Neuronal stem cell (in vitro differentiated cells): ENCODE results near the gene GABRR3.

Source experiments
- DNase-seq: peaks from one replicate; pipeline ENCODE4 v3.0.0-alpha.2; 2013; ENCODE audit warnings: low spot score
- H2AFZ ChIP-seq: one replicate; pipeline ENCODE4 v1.6.1; 2013; ENCODE audit warnings: mild to moderate bottlenecking, low read length, inconsistent platforms
- H2AK5ac ChIP-seq: 2 replicates; pipeline ENCODE4 v1.6.1; 2013; ENCODE audit warnings: low read depth, mild to moderate bottlenecking, inconsistent platforms, low read length, moderate library complexity, mixed read lengths
- H2BK120ac ChIP-seq: 2 replicates; pipeline ENCODE4 v1.6.1; 2013; ENCODE audit warnings: low read depth, mild to moderate bottlenecking, inconsistent platforms, low read length, moderate library complexity, mixed read lengths
- H2BK12ac ChIP-seq: one replicate; pipeline ENCODE4 v1.6.1; 2013; ENCODE audit warnings: low read length, inconsistent platforms
- H2BK15ac ChIP-seq: 2 replicates; pipeline ENCODE4 v1.6.1; 2013; ENCODE audit warnings: mild to moderate bottlenecking, low read length, inconsistent platforms, mixed read lengths
- H2BK5ac ChIP-seq: one replicate; pipeline ENCODE4 v1.6.1; 2013; ENCODE audit warnings: inconsistent platforms, mild to moderate bottlenecking, low read length, moderate library complexity
- H3K14ac ChIP-seq: one replicate; pipeline ENCODE4 v1.6.1; 2013; ENCODE audit warnings: low read length, inconsistent platforms
- H3K18ac ChIP-seq: 2 replicates; pipeline ENCODE4 v1.6.1; 2013; ENCODE audit warnings: low read length, inconsistent platforms
- H3K23ac ChIP-seq: 2 replicates; pipeline ENCODE4 v1.6.1; 2013; ENCODE audit warnings: low read depth, mild to moderate bottlenecking, mixed read lengths, low read length, inconsistent platforms; ENCODE audit not compliant: poor library complexity
- H3K27ac ChIP-seq: replicated peaks from 3 replicates; pipeline ENCODE4 v1.5.1; 2013; ENCODE audit warnings: low read length, inconsistent platforms
- H3K27me3 ChIP-seq, 3 experiments: 2 replicates each; pipeline ENCODE4 v1.6.1; 2013; ENCODE audit warnings: low read length in 3 of 3, mild to moderate bottlenecking in 2 of 3, inconsistent platforms in 1 of 3, low read depth in 1 of 3, mixed read lengths in 1 of 3, moderate library complexity in 1 of 3; ENCODE audit not compliant: control insufficient read depth in 3 of 3, insufficient read depth in 3 of 3
- H3K36me3 ChIP-seq, 2 donors: replicated peaks in 1 of 2; 2 replicates each; pipeline ENCODE4 v1.6.1; 2013; ENCODE audit warnings: low read length in 2 of 2; ENCODE audit not compliant: control insufficient read depth in 2 of 2, insufficient read depth in 2 of 2
- H3K4ac ChIP-seq: 2 replicates; pipeline ENCODE4 v1.6.1; 2013; ENCODE audit warnings: inconsistent platforms, mild to moderate bottlenecking, low read length, moderate library complexity
- H3K4me1 ChIP-seq, 2 donors: 1 replicate in 1 of 2; 2 replicates in 1 of 2; pipeline ENCODE4 v1.6.1; 2013; ENCODE audit warnings: low read length in 2 of 2, low read depth in 1 of 2; ENCODE audit not compliant: control insufficient read depth in 2 of 2, insufficient read depth in 1 of 2
- H3K4me2 ChIP-seq: one replicate; pipeline ENCODE4 v1.6.1; 2013; ENCODE audit warnings: mild to moderate bottlenecking, low read length, inconsistent platforms; ENCODE audit not compliant: insufficient read depth, poor library complexity, severe bottlenecking
- H3K4me3 ChIP-seq, 2 donors: 2 replicates each; pipeline ENCODE4 v1.5.1; 2013; ENCODE audit warnings: low read length in 2 of 2, mild to moderate bottlenecking in 2 of 2, inconsistent platforms in 1 of 2, moderate library complexity in 1 of 2
- H3K79me1 ChIP-seq: one replicate; pipeline ENCODE4 v1.6.1; 2013; ENCODE audit warnings: low read depth, mild to moderate bottlenecking, inconsistent platforms, low read length, moderate library complexity
- H3K9ac ChIP-seq: one replicate; pipeline ENCODE4 v1.6.1; 2013; ENCODE audit warnings: mild to moderate bottlenecking, low read depth, low read length, inconsistent platforms; ENCODE audit not compliant: poor library complexity
- H3K9me3 ChIP-seq, 2 donors: replicated peaks in 1 of 2; 2 replicates each; pipeline versions ENCODE3 to v1.6.1; 2013; ENCODE audit warnings: low read length in 2 of 2, mild to moderate bottlenecking in 2 of 2, inconsistent platforms in 1 of 2, low read depth in 1 of 2, mixed read lengths in 1 of 2, moderate library complexity in 1 of 2; ENCODE audit not compliant: control insufficient read depth in 2 of 2, insufficient read depth in 1 of 2
- H4K8ac ChIP-seq: one replicate; pipeline ENCODE4 v1.6.1; 2013; ENCODE audit warnings: low read depth, mild to moderate bottlenecking, inconsistent platforms, low read length, moderate library complexity
- H4K91ac ChIP-seq: one replicate; pipeline ENCODE4 v1.6.1; 2013; ENCODE audit warnings: low read length, low read depth, mild to moderate bottlenecking, inconsistent platforms; ENCODE audit not compliant: poor library complexity
- WGBS, 2 donors: extraction: QIAGEN DNeasy Blood & Tissue Kit; methylation state at CpG; one replicate each; pipeline ENCODE4 v1.1.7; 2013; ENCODE audit warnings: missing lambda C conversion rate in 2 of 2, mixed read lengths in 1 of 2; ENCODE audit not compliant: insufficient read length in 2 of 2, insufficient replicate concordance in 1 of 2; ENCODE audit errors: extremely low coverage in 2 of 2; 5-methylcytosine and 5-hydroxymethylcytosine counted together

GABRR3 gene

DNA sequence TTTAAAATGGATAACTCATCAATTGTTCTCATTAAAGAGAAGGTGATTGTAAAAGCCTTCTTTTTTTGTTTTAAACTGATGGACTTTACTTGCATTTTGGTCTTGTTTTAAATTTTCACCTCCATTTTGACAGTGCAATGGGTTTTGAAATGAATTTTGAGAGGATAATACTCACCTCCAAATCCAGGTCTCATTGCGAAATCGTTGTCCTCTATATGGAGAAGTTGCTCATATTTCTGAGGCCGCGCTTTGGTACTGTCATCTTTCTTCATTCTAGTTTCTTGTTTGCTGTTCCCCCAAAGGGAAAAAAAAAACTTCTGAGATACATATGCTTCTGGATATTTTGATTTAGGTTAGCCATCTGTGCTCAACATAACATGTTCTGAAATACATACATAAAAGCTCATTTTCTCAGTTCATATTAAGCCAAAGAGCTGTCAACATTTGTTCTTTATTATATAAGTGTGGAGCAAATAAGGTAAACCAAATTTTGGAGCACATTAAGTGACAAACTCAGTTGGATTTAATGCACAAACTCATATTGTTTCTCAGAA lies 9.6 kb downstream of the GABRR3 start:
- no CpG with 5 or more reads among the region's 4 CpGs for WGBS, 2 donors
- no peak overlapping the region for H3K4me2 ChIP-seq
- no peaks in the 10 kb centered on the region for H3K4me1 ChIP-seq
- no peaks in the 10 kb centered on the region for H3K9me3 ChIP-seq
- H3K27ac ChIP-seq: no peak overlapping the region
- no peaks in the 10 kb centered on the region for H3K36me3 ChIP-seq
- H2BK12ac ChIP-seq: no peak overlapping the region
- no peak overlapping the region for H3K23ac ChIP-seq
- no peak overlapping the region for H2BK15ac ChIP-seq
- no peak overlapping the region for H3K4me3 ChIP-seq
- no peak for DNase-seq
- H4K8ac ChIP-seq: no peak overlapping the region
- H2AK5ac ChIP-seq: no peak overlapping the region
- H3K4ac ChIP-seq: no peak overlapping the region
- H3K9ac ChIP-seq: no peak overlapping the region
- H2BK120ac ChIP-seq: no peak overlapping the region
- H4K91ac ChIP-seq: no peak overlapping the region
- peaks cover 0 to 11% (median 0%) of the 10 kb centered on the region in 3 experiments for H3K27me3 ChIP-seq
- no peak overlapping the region for H2BK5ac ChIP-seq
- H3K79me1 ChIP-seq: no peaks in the 10 kb centered on the region
- H3K14ac ChIP-seq: no peak overlapping the region
- no peak overlapping the region for H3K18ac ChIP-seq
- no peak overlapping the region for H2AFZ ChIP-seq

DNA sequence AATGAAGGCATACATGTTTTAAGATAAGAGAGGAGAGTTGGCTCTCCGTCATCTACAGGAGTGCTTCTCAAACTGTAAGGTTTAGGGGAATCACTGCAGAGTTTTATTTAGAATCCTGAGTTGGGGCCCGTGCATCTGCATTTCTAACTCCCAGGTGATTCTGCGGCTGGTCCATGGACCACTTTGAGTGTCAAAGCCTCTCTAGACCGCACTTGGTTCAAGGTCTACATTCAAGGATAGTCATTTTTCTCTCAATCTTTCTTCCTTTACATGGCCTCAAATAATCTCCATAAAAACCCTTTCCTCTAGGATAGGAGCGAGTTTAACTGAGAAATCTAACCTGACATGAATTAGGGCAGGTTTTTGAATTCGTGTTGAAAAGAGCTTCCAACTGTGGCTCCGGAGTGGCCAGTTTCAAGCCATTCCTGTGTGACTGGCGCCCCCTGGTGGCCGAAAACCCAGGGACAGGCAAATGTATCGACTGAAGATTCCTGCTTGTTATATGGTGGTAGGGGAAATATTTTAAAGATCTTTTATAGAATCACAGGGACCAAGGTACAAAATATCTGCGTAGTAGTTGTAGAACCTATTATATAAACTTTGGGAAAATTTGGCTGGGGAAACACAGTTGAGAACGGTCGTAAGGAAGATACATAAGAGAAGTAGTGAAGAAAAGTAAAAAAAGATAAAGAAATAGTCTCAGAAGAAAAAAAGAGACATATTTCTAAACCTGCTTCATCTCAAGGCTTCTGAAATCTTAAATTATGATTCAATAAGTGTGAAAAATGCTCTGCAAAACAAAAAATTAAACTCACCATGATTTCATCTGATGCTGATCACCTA lies 11.9 kb downstream of the GABRR3 start:
- H4K8ac ChIP-seq: no peak overlapping the region
- peak overlapping the region; percentile 46 for H2AFZ ChIP-seq
- peak; percentile 76 for DNase-seq
- H3K79me1 ChIP-seq: no peaks in the 10 kb centered on the region
- peaks cover 0 to 11% (median 0%) of the 10 kb centered on the region in 3 experiments for H3K27me3 ChIP-seq
- no peaks in the 10 kb centered on the region for H3K9me3 ChIP-seq
- no peak overlapping the region for H2BK120ac ChIP-seq
- no CpG with 5 or more reads among the region's 13 CpGs for WGBS, 2 donors
- no peak overlapping the region for H3K4me2 ChIP-seq
- H3K4me3 ChIP-seq: no peak overlapping the region
- H3K9ac ChIP-seq: no peak overlapping the region
- H2BK15ac ChIP-seq: no peak overlapping the region
- no peak overlapping the region for H2BK12ac ChIP-seq
- no peaks in the 10 kb centered on the region for H3K36me3 ChIP-seq
- no peak overlapping the region for H3K4ac ChIP-seq
- no peaks in the 10 kb centered on the region for H3K4me1 ChIP-seq
- H2AK5ac ChIP-seq: no peak overlapping the region
- H2BK5ac ChIP-seq: no peak overlapping the region
- no peak overlapping the region for H3K14ac ChIP-seq
- H4K91ac ChIP-seq: no peak overlapping the region
- H3K23ac ChIP-seq: no peak overlapping the region
- H3K18ac ChIP-seq: no peak overlapping the region
- H3K27ac ChIP-seq: no peak overlapping the region

DNA sequence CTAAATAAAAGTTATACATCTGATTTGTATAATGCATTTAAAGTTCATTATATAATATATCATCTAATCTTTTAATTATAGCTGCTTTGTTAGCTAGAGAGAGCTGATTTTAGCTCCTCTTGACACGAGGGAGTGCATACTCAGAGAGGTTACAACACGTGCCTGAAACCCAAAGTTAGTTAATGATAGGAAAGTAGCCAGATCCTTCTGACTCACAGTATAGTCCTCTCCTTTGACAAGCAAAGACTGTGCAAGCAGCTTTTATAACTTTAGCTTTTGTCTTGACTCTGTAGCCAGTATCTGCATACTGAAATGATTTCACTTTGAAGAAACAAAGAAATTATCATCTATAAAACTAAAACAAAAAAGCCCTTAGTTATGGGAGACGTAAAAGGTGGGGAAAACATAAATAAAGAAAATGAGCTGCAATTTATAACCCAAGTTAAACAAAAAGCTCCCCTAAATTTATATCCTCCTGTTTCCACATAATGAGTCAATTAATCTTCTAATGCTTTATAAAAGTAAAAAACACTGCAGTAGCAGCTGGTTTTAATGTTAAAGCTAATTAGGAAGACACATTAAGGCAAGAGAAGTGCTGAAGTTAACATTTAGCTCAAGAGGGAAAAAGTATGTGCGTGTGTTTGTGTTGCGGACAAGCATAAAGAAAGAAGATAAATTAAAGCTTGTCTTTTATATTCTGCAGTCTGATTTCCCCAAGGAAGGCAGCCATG lies 13.1 kb downstream of the GABRR3 start:
- no CpG with 5 or more reads among the region's 5 CpGs for WGBS, 2 donors
- H3K9me3 ChIP-seq: no peaks in the 10 kb centered on the region
- H2BK5ac ChIP-seq: no peak overlapping the region
- H3K4me1 ChIP-seq: no peaks in the 10 kb centered on the region
- no peak overlapping the region for H3K9ac ChIP-seq
- no peak for DNase-seq
- H3K27ac ChIP-seq: no peak overlapping the region
- no peak overlapping the region for H4K8ac ChIP-seq
- H3K4me2 ChIP-seq: no peak overlapping the region
- no peak overlapping the region for H2BK120ac ChIP-seq
- no peak overlapping the region for H2BK15ac ChIP-seq
- H3K18ac ChIP-seq: no peak overlapping the region
- H3K79me1 ChIP-seq: no peaks in the 10 kb centered on the region
- no peak overlapping the region for H2AK5ac ChIP-seq
- no peak overlapping the region for H2BK12ac ChIP-seq
- H3K4me3 ChIP-seq: no peak overlapping the region
- H3K36me3 ChIP-seq: no peaks in the 10 kb centered on the region
- H3K23ac ChIP-seq: no peak overlapping the region
- H3K27me3 ChIP-seq: peaks cover 0 to 11% (median 0%) of the 10 kb centered on the region in 3 experiments
- H3K14ac ChIP-seq: no peak overlapping the region
- no peak overlapping the region for H4K91ac ChIP-seq
- H2AFZ ChIP-seq: no peak overlapping the region
- no peak overlapping the region for H3K4ac ChIP-seq

DNA sequence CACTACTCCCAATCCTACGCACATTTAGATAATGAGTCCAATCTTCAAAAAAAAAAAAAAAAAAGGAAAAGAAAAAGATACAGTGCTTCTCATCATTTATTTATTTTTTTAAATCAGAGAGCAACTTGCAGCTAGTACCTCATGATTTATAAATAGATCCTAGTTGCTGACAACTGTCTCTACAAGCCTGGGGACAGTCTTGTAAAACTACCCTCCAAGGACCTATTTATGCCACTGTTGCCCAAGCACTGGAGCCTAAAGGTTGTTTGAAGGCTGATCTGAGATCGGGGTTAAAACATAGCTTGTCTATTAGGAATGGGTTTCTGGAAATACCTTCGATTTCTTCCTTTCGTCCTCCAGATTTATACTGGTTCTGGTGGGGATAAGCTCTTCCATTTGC lies 14.7 kb downstream of the GABRR3 start:
- H3K18ac ChIP-seq: no peak overlapping the region
- no peaks in the 10 kb centered on the region for H3K4me1 ChIP-seq
- H2BK15ac ChIP-seq: no peak overlapping the region
- H2BK12ac ChIP-seq: no peak overlapping the region
- WGBS, 2 donors: no CpG with 5 or more reads among the region's 4 CpGs
- H3K79me1 ChIP-seq: no peaks in the 10 kb centered on the region
- H3K27ac ChIP-seq: no peak overlapping the region
- no peaks in the 10 kb centered on the region for H3K9me3 ChIP-seq
- no peak overlapping the region for H3K4me3 ChIP-seq
- H2BK120ac ChIP-seq: no peak overlapping the region
- H2AK5ac ChIP-seq: no peak overlapping the region
- DNase-seq: no peak
- H2AFZ ChIP-seq: no peak overlapping the region
- no peak overlapping the region for H3K23ac ChIP-seq
- peaks cover 0 to 3% (median 0%) of the 10 kb centered on the region in 3 experiments for H3K27me3 ChIP-seq
- H4K91ac ChIP-seq: no peak overlapping the region
- H3K36me3 ChIP-seq: no peaks in the 10 kb centered on the region
- no peak overlapping the region for H3K9ac ChIP-seq
- H3K4me2 ChIP-seq: no peak overlapping the region
- no peak overlapping the region for H3K4ac ChIP-seq
- no peak overlapping the region for H3K14ac ChIP-seq
- H2BK5ac ChIP-seq: no peak overlapping the region
- H4K8ac ChIP-seq: no peak overlapping the region
